Activated CD8-positive, alpha-beta memory T cell treated with anti-CD3 and anti-CD28 coated beads for 48 hours (primary cell): ENCODE results near the gene ELOVL5.
"Not testable (repeated sequence)": the region's sequence is repeated elsewhere in the genome, so short reads cannot be mapped to it uniquely, and the experiment has no call there.

ENCODE experiments used
- DNase-seq, 3 experiments: peaks; one replicate each; pipeline ENCODE4 v3.0.0-alpha.2; 2020; ENCODE audit warnings: low read depth in 2 of 3, low spot score in 2 of 3

Gene ELOVL5

DNA sequence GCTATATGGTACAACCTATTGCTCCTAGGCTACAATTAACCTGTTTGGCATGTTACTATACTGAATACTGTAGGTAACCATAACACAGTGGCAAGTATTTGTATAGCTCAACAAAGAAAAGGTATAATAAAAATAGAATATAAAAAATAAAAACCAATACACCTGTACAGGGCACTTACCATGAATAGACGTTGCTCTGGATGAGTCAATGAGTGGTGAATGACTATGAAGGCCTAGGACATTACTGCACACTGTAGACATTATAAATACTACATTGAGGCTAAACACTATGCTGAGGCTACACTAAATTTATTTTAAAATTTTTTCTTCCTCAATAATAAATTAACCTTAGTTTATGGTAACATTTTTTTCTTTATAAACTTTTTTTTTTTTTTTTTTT is 18.6 kb downstream of the ELOVL5 start:
- DNase-seq = no peak

DNA sequence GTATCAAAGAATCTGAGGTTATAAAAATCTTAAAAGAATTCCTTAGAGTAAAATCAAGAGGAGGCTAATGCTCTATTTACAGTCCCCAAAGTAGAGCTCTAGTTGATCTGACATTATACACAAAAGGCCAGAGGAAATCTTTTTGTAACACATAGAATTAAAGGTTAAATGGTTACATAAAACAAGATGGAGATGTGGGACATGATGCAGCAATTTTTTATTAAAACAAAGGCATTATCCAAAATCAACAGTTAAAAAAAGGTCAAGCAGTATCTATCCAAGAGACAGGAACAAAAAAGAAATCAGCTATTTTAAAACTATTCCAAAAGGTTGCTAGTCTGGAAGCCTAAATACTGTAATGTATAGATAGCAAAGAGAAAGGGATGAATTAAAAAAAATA is 20.4 kb downstream of the ELOVL5 start:
- no peak for DNase-seq

- DNase-seq = no peak
Observed at GRCh38 chr6:53327017-53327395, 21.7 kb downstream of the ELOVL5 start.

DNA sequence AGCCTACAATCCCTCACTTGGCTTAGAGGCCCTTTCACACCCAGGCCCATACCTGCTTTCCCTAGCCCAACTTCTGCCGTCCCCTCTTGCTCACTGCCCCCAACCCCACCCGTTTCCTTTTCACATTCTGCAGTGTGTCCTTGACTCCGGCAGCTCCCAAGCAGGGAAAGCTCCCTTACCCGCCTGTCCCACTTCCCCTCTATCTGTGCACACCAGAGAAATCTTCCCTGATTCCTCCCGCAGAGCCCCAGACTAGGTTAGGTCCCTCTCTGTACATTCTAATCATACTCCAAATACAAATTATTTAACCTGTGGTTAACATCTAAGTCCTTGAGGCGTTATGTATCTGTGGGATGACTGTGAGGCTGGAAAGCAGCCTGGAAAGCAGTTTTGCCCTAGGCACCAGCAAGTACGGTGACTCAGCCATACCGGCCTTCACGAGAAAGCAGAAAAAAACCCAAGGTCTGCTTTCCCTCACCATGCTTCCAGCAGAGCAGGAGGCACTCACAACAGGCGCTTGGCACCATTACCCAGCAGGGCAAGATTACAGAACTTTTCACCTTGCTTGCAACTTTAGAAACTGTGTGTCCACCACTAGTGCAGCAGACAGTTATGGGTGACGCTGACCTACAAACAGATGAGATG is 22.3 kb downstream of the ELOVL5 start:
- no peak for DNase-seq

DNA sequence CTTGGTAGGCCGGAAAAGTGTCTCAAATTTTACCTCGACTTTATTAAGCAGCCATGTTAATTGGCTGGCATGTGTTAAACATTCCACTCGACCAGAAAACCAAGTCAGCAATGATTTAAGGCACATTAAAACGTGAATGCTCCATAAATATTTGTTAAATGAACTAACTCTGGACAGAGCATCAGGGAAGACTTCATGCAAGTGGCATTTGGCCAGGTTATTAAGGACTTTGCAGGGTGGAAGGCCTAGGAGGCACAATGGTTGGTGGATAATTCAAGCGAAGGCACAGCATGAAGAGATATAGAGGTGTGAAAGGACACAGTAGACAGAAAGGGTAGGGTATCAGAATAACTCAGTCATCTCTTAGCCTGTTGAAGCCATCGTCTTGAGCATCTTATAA is 23.0 kb downstream of the ELOVL5 start:
- no peak for DNase-seq

GRCh38 chr6:53322188-53323029 is 26.3 kb downstream of the ELOVL5 start:
- DNase-seq = no peak

- no peak for DNase-seq
Observed at GRCh38 chr6:53321701-53322100, 27.0 kb downstream of the ELOVL5 start.

- no peak for DNase-seq
Observed at GRCh38 chr6:53320964-53321363, 27.8 kb downstream of the ELOVL5 start.

DNA sequence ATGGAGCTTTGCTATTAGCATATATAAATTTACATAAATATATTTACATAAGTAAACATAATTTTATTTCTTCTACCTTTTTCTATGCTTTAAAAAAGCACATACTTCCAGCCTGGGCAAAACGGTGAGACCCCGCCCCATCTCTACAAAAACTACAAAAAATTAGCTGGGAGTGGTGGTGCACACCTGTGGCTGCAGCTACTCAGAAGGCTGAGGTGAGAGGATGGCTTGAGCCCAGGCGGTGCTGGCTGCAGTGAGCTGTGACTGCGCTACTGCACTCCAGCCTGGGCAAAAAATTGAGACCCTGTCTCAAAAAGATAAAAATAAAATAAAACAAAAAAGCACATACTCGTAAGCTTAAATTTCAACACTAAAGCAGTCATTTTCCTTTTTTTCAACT is 30.3 kb downstream of the ELOVL5 start:
- no peak for DNase-seq

- no peak for DNase-seq
Observed at GRCh38 chr6:53317861-53318260, 30.9 kb downstream of the ELOVL5 start.

DNA sequence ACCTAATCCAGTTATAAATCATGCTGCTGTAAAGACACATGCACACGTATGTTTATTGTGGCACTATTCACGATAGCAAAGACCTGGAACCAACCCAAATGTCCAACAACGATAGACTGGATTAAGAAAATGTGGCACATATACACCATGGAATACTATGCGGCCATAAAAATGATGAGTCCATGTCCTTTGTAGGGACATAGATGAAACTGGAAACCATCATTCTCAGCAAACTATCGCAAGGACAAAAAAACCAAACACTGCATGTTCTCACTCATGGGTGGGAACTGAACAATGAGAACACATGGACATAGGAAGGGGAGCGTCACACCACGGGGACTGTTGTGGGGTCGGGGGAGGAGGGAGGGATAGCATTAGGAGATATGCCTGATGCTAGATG is 31.5 kb downstream of the ELOVL5 start:
- DNase-seq = not testable (repeated sequence)

- DNase-seq = no peak
Observed at GRCh38 chr6:53316142-53316541, 32.6 kb downstream of the ELOVL5 start.

DNA sequence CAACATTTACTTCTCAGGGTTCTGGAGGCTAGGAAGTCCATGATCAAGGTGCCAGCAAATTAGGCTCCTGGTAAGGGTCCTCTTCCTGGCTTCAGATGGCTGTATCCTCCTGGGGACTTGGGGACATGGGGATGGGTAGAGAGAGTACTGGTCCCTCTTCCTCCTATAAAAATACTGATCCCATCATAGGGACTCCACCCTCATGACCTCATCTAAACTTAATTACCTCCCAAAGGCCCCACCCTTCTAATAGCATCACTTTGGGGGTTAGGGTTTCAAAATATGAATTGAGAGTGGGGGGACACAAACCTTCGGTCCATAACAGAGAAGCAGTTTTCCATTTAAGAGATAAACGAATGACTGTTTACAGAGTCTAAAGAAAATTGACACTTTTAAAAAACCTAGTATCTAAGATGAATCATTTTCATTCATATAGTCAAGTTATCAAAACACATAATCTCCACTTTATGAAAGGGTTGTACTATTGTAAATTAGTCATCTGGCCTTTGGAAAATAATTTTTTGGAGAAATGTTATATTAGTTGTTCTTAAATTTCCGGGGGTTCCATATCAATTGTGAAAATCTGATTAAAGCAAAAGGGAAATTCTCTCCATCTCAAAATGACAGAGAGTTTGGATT is 33.5 kb downstream of the ELOVL5 start:
- no peak for DNase-seq

DNA sequence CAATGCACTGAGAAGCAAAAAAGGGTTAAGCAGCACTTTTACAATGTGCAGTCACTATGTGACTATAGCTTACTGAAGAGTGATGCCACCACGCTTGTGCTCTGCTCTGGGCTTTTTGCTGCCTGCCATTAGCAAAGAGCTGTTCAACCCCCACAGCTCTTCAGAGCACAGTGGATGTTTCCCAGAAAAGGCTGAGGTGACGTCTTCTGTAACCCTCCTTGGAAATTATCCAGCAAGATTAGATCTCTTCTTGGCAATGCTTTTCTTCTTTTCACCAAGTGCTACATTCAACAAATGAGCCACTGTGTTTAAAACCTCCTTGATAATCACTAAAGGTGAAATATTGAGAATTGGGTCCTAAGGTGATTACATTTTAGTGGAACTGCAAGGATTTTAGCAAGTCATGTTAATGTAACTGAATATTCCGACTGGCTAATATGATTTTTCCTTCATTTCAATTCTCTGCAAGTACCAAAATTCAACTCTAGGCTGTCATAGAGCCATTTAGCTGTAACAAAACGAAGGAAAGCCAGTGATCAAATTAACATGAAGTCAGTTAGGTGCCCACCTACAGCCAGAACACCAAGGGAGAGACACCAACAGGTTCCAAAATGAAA is 34.9 kb downstream of the ELOVL5 start:
- DNase-seq = no peak

DNA sequence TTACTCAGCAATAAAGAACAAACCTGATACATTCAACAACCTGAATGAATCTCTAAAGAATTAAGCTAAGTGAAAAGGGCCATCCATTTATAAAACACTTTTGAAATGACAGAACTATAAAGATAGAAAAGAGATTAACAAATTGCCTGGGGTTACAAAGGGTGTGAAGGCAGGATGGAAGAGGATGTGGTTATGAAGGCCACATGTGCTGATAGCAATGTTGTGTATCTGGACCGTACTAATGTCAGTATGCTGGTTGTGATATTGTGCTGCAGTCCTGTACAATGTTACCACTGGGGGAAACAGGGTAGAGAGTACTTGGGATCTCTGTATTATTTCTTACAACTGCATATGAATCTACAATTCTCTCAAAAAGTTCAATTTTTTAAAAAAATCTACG is 36.4 kb downstream of the ELOVL5 start:
- DNase-seq = no peak

GRCh38 chr6:53311586-53311935 is 37.2 kb downstream of the ELOVL5 start:
- DNase-seq = no peak

GRCh38 chr6:53310771-53311585 is 37.8 kb downstream of the ELOVL5 start:
- no peak for DNase-seq

- DNase-seq = no peak
Observed at GRCh38 chr6:53309901-53310300, 38.8 kb downstream of the ELOVL5 start.

DNA sequence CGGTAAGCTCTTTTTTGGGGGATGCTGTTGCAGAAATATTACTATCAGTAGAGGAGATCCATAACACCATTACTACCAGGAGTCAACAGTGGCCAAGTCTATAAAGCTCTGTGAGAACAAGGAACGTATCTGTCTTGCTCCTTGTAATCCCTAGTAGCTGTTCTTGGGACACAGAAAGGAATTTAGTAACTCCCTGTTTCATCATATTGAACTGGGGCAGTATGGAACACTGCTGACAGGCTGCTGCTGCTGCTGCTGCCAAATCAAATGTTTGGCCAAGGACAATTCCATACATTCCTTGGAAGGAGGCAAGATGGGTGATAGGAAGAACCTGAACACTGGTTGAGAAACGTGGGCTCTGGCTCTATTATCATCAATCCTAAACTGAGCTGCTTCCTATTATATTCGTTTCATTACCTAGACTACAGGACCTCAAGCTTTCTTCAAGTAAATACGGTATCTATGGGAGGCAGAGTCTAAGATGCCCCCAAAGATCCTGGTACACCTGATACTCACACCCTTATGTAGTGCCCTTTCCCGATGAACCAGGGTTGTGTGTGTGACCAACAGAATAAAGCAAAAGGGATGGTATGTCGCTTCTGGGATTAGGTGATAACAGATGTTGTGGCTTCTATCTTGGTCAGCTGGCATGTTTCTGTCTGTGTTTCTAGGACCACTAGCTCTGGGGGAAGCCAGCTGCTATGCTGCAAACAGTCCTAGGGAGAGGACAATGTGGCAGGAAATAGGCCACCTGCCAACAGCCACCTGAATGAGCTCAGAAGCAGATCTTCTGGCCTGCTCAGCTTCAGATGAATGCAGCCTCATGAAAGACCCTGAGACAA is 39.5 kb downstream of the ELOVL5 start:
- DNase-seq = no peak

- no peak for DNase-seq
Observed at GRCh38 chr6:53306819-53307347, 41.9 kb downstream of the ELOVL5 start.
